Activated CD8-positive, alpha-beta T cell treated with anti-CD3 and anti-CD28 coated beads for 36 hours (primary cell): ENCODE data around the gene PHLDA1. TPM values are rescaled to one million over a fixed set of nuclear protein-coding genes. Genes with fewer than 3 reads are reported as not detected.

Experiments
- ATAC-seq: fragments of 200-7000 bp; cut with Tn5 transposase; one replicate; pipeline ENCODE4 v1.10.0; 2021; ENCODE audit warnings: mild to moderate bottlenecking, moderate library complexity
- CTCF ChIA-PET: fragments of 350-600 bp; sonication (Branson Sonifier 250); formaldehyde crosslinking; loops from one replicate; lab custom pipeline; 2021; ENCODE audit warnings: antibody characterized with exemption; lab: Charles Lee
- POLR2A ChIA-PET: fragments of 350-600 bp; sonication (Branson Sonifier 250); formaldehyde crosslinking; loops from one replicate; lab custom pipeline; 2021; ENCODE audit warnings: antibody characterized with exemption; lab: Charles Lee
- DNase-seq: peaks from one replicate; pipeline ENCODE4 v3.0.0-alpha.2; 2020
- H3K27ac Mint-ChIP-seq: one replicate; pipeline ENCODE4 v1.8.0; 2021; ENCODE audit warnings: mild to moderate bottlenecking, mixed read lengths
- H3K27me3 Mint-ChIP-seq: one replicate; pipeline ENCODE4 v1.8.0; 2021; ENCODE audit warnings: mixed read lengths
- H3K36me3 Mint-ChIP-seq: one replicate; pipeline ENCODE4 v1.8.0; 2021; ENCODE audit warnings: low read depth, mixed read lengths
- H3K4me1 Mint-ChIP-seq: one replicate; pipeline ENCODE4 v1.8.0; 2021; ENCODE audit warnings: low read depth, mixed read lengths
- H3K4me3 Mint-ChIP-seq: one replicate; pipeline ENCODE4 v1.8.0; 2021; ENCODE audit warnings: mild to moderate bottlenecking, moderate library complexity, mixed read lengths
- H3K9me3 Mint-ChIP-seq: one replicate; pipeline ENCODE4 v1.8.0; 2021; ENCODE audit warnings: mixed read lengths
- CTCF ChIP-seq: fragments of 200-600 bp; IDR thresholded peaks from one replicate; pipeline ENCODE4 v1.8.0; 2022; ENCODE audit warnings: antibody characterized with exemption, mild to moderate bottlenecking
- intact Hi-C: fragments of 100-400 bp; cut with micrococcal nuclease; formaldehyde crosslinking; loops from one replicate; pipeline ENCODE4 v1.10.0; 2022
- total RNA-seq, 2 experiments: library from RNA; stranded (reverse); gene quantifications; one replicate each; pipeline ENCODE4 v1.2.3, GENCODE V29; 2021

Gene PHLDA1
- total RNA-seq, 2 experiments from 2014 or later, result 33.9 to 35.0 TPM

- no peaks in the 10 kb centered on the region for H3K9me3 Mint-ChIP-seq
- peaks cover 48% of the 10 kb centered on the region for H3K4me1 Mint-ChIP-seq
- CTCF ChIA-PET, result interaction anchor here (1.6 kb wide), 1 partner anchor 11 kb away, joined by 6 read pairs; no protein-coding TSS in a partner anchor
- peaks cover 51% of the 10 kb centered on the region for H3K36me3 Mint-ChIP-seq
- DNase-seq, result no peak
- ATAC-seq, result no peak
- H3K4me3 Mint-ChIP-seq, result no peak overlapping the region
- H3K27me3 Mint-ChIP-seq, result no peaks in the 10 kb centered on the region
- TF ChIP-seq CTCF, result no peak
- POLR2A ChIA-PET, result interaction anchor here (1.1 to 1.6 kb wide), 4 partner anchors 45 to 113 kb away, joined by 4 read pairs; no protein-coding TSS in a partner anchor
- H3K27ac Mint-ChIP-seq, result peak overlapping the region; percentile 36
- intact Hi-C loops, result no loop called here
These were observed 5.7 kb downstream of the PHLDA1 start for GRCh38 chr12:76025601-76026575.

GRCh38 chr12:76024942-76025600, 6.5 kb downstream of the PHLDA1 start:
- Mint-ChIP-seq H3K36me3 (peaks cover 43% of the 10 kb centered on the region), H3K27ac (no peak overlapping the region), H3K9me3 (no peaks in the 10 kb centered on the region), H3K4me1 (peaks cover 54% of the 10 kb centered on the region), H3K27me3 (no peaks in the 10 kb centered on the region), H3K4me3 (no peak overlapping the region)
- intact Hi-C loops, result loop anchor here (5.0 kb wide), 1 partner anchor 288 kb away; no protein-coding TSS in a partner anchor
- TF ChIP-seq CTCF, result no peak
- ChIA-PET CTCF (interaction anchor here (1.3 kb wide), 1 partner anchor 62 kb away, joined by 3 read pairs; no protein-coding TSS in a partner anchor), POLR2A (interaction anchor here (1.1 to 1.6 kb wide), 3 partner anchors 46 to 112 kb away, joined by 4 read pairs; no protein-coding TSS in a partner anchor)
- DNase-seq (no peak), ATAC-seq (no peak)

- peaks cover 35% of the 10 kb centered on the region for H3K36me3 Mint-ChIP-seq
- ATAC-seq (no peak), DNase-seq (no peak)
- peaks cover 62% of the 10 kb centered on the region for H3K4me1 Mint-ChIP-seq
- H3K27ac Mint-ChIP-seq, result peak overlapping the region; percentile 10
- H3K9me3 Mint-ChIP-seq, result no peaks in the 10 kb centered on the region
- no peaks in the 10 kb centered on the region for H3K27me3 Mint-ChIP-seq
- no peak for TF ChIP-seq CTCF
- CTCF ChIA-PET, result interaction anchor here (1.3 kb wide), 1 partner anchor 62 kb away, joined by 3 read pairs; no protein-coding TSS in a partner anchor
- intact Hi-C loops, result loop anchor here (5.0 kb wide), 1 partner anchor 287 kb away; no protein-coding TSS in a partner anchor
- no peak overlapping the region for H3K4me3 Mint-ChIP-seq
- POLR2A ChIA-PET, result interaction anchor here (0.6 to 1.6 kb wide), 7 partner anchors 11 to 235 kb away, joined by 3 to 4 read pairs (median 4); no protein-coding TSS in a partner anchor
These were observed 7.3 kb downstream of the PHLDA1 start for GRCh38 chr12:76024102-76024781.

GRCh38 chr12:76023069-76023690, 8.4 kb downstream of the PHLDA1 start:
- Mint-ChIP-seq H3K4me3 (no peak overlapping the region), H3K27me3 (no peaks in the 10 kb centered on the region), H3K9me3 (no peaks in the 10 kb centered on the region), H3K4me1 (peaks cover 66% of the 10 kb centered on the region), H3K27ac (peak overlapping the region; percentile 53), H3K36me3 (peaks cover 24% of the 10 kb centered on the region)
- POLR2A ChIA-PET, result interaction anchor here (1.1 to 3.7 kb wide), 3 partner anchors 8 to 104 kb away, joined by 4 to 75 read pairs (median 4); partner anchors contain the start of gene PHLDA1
- ATAC-seq (no peak), DNase-seq (no peak)
- CTCF ChIA-PET, result no interaction called here
- intact Hi-C loops, result loop anchor here (5.0 kb wide), 1 partner anchor 286 kb away; no protein-coding TSS in a partner anchor
- no peak for TF ChIP-seq CTCF
